ENCODE results near the gene PIM1. TPM values are rescaled to one million over a fixed set of nuclear protein-coding genes. Genes with fewer than 3 reads are reported as not detected.

The PIM1 gene
- total and polyA plus RNA-seq, 9 of the 15 experiments (the other 6 are each of a cell fraction or from before 2014, with no cell fraction given) = 19.0 to 789 (median 212) TPM

- TF ChIP-seq ATF4 (CRISPR knock-in tag; IDR thresholded peaks at IDR 0.05) (no peak), CGGBP1 (CRISPR knock-in tag; IDR thresholded peaks at IDR 0.05) (no peak), HDAC2 (IDR thresholded peaks at IDR 0.05) (no peak), VEZF1 (CRISPR knock-in tag; IDR thresholded peaks at IDR 0.05) (no peak), MIER1 (IDR thresholded peaks at IDR 0.05; ENCODE audit: low read depth) (no peak), ARID1B (IDR thresholded peaks at IDR 0.05) (peak; percentile 70), ZBTB40 (IDR thresholded peaks at IDR 0.05) (peak; percentile 89), ZBTB40 (CRISPR knock-in tag; IDR thresholded peaks at IDR 0.05) (peak; percentile 82), GABPB1 (CRISPR knock-in tag; IDR thresholded peaks at IDR 0.05) (no peak), HES1 (IDR thresholded peaks at IDR 0.05; ENCODE audit: low read depth) (no peak), E2F3 (CRISPR knock-in tag; IDR thresholded peaks at IDR 0.05) (no peak), PYGO2 (tag; IDR thresholded peaks at IDR 0.05) (no peak), KAT7 (CRISPR knock-in tag; IDR thresholded peaks at IDR 0.05; ENCODE audit: borderline replicate concordance) (no peak), SRSF9 (IDR thresholded peaks at IDR 0.05; ENCODE audit: borderline replicate concordance, low read depth, low read length) (no peak), FUS (optimal IDR thresholded peaks at IDR 0.05; ENCODE audit: low read depth, low read length) (no peak), GTF2E2 (tag; IDR thresholded peaks at IDR 0.05) (no peak), ILF3 (IDR thresholded peaks at IDR 0.05; ENCODE audit: borderline replicate concordance) (no peak), ZNF695 (CRISPR knock-in tag; IDR thresholded peaks at IDR 0.05) (no peak)
These were observed 23.2 kb upstream of the PIM1 start (continued) for GRCh38 chr6:37146735-37147157.
